ENCODE measurements around the gene AAK1. TPM values are rescaled to one million over a fixed set of nuclear protein-coding genes. Genes with fewer than 3 reads are reported as not detected.

AAK1 gene
- total RNA-seq, 2 experiments from 2014 or later, result 114 to 115 TPM

GRCh38 chr2:69646714-69647113, 3.2 kb upstream of the AAK1 start:
- ATAC-seq (no peak), DNase-seq (peak; percentile 50)
- POLR2A ChIA-PET, result interaction anchor here (0.5 to 2.9 kb wide), 10 partner anchors 10 to 929 kb away, joined by 3 to 17 read pairs (median 3); no protein-coding TSS in a partner anchor
- Mint-ChIP-seq H3K27me3 (no peaks in the 10 kb centered on the region), H3K4me3 (peak overlapping the region; percentile 85), H3K9me3 (peaks cover 6% of the 10 kb centered on the region), H3K36me3 (ENCODE audit: low read depth) (peaks cover 20% of the 10 kb centered on the region), H3K4me1 (ENCODE audit: low read depth) (peaks cover 48% of the 10 kb centered on the region), H3K27ac (peak overlapping the region; percentile 96)
- TF ChIP-seq CTCF (IDR thresholded peaks at IDR 0.05), result no peak
- CTCF ChIA-PET, result interaction anchor here (1.2 to 13.1 kb wide), 11 partner anchors 10 to 209 kb away, joined by 3 to 145 read pairs (median 4); partner anchors contain the start of gene NFU1
- intact Hi-C loops (cut with micrococcal nuclease), result loop anchor here (5.0 kb wide), 1 partner anchor 66 kb away; no protein-coding TSS in a partner anchor

GRCh38 chr2:69645921-69646320, 2.4 kb upstream of the AAK1 start:
- intact Hi-C loops (cut with micrococcal nuclease), result loop anchor here (2.0 to 5.0 kb wide), 3 partner anchors 29 to 66 kb away; no protein-coding TSS in a partner anchor
- no peak for TF ChIP-seq CTCF (IDR thresholded peaks at IDR 0.05)
- ATAC-seq (no peak), DNase-seq (peak; percentile 53)
- H3K36me3 Mint-ChIP-seq (ENCODE audit: low read depth), result peaks cover 27% of the 10 kb centered on the region
- ChIA-PET CTCF (interaction anchor here (0.7 to 13.1 kb wide), 15 partner anchors 9 to 209 kb away, joined by 3 to 145 read pairs (median 4); partner anchors contain the start of gene NFU1), POLR2A (interaction anchor here (0.6 to 2.9 kb wide), 6 partner anchors 14 to 81 kb away, joined by 3 to 17 read pairs (median 4); no protein-coding TSS in a partner anchor)
- H3K27me3 Mint-ChIP-seq, result no peaks in the 10 kb centered on the region
- H3K4me1 Mint-ChIP-seq (ENCODE audit: low read depth), result peaks cover 43% of the 10 kb centered on the region
- peak overlapping the region; percentile 96 for H3K27ac Mint-ChIP-seq
- peaks cover 6% of the 10 kb centered on the region for H3K9me3 Mint-ChIP-seq
- peak overlapping the region; percentile 85 for H3K4me3 Mint-ChIP-seq

- intact Hi-C loops (cut with micrococcal nuclease), result loop anchor here (2.0 to 5.0 kb wide), 3 partner anchors 30 to 67 kb away; no protein-coding TSS in a partner anchor
- DNase-seq (peak; percentile 37), ATAC-seq (no peak)
- peaks cover 42% of the 10 kb centered on the region for H3K4me1 Mint-ChIP-seq (ENCODE audit: low read depth)
- peaks cover 6% of the 10 kb centered on the region for H3K9me3 Mint-ChIP-seq
- peaks cover 36% of the 10 kb centered on the region for H3K36me3 Mint-ChIP-seq (ENCODE audit: low read depth)
- no peak for TF ChIP-seq CTCF (IDR thresholded peaks at IDR 0.05)
- CTCF ChIA-PET, result interaction anchor here (0.8 to 13.1 kb wide), 12 partner anchors 17 to 207 kb away, joined by 3 to 145 read pairs (median 4); partner anchors contain the start of gene NFU1
- peak overlapping the region; percentile 96 for H3K27ac Mint-ChIP-seq
- H3K4me3 Mint-ChIP-seq, result peak overlapping the region; percentile 85
- POLR2A ChIA-PET, result interaction anchor here (0.6 to 2.9 kb wide), 15 partner anchors 9 to 249 kb away, joined by 3 to 21 read pairs (median 4); partner anchors contain the start of gene SNRNP27
- no peaks in the 10 kb centered on the region for H3K27me3 Mint-ChIP-seq
Measured at GRCh38 chr2:69645031-69645431, 1.5 kb upstream of the AAK1 start.

- ChIA-PET POLR2A (interaction anchor here (0.6 to 2.9 kb wide), 22 partner anchors 9 to 249 kb away, joined by 3 to 21 read pairs (median 4); partner anchors contain the start of gene SNRNP27), CTCF (interaction anchor here (0.8 to 13.1 kb wide), 11 partner anchors 22 to 207 kb away, joined by 3 to 145 read pairs (median 4); partner anchors contain the start of gene NFU1)
- no peaks in the 10 kb centered on the region for H3K27me3 Mint-ChIP-seq
- no peak for TF ChIP-seq CTCF (IDR thresholded peaks at IDR 0.05)
- no peak for ATAC-seq
- no peak for DNase-seq
- peaks cover 45% of the 10 kb centered on the region for H3K4me1 Mint-ChIP-seq (ENCODE audit: low read depth)
- peak overlapping the region; percentile 96 for H3K27ac Mint-ChIP-seq
- intact Hi-C loops (cut with micrococcal nuclease), result loop anchor here (2.0 to 5.0 kb wide), 4 partner anchors 30 to 82 kb away; no protein-coding TSS in a partner anchor
- H3K4me3 Mint-ChIP-seq, result peak overlapping the region; percentile 85
- peaks cover 41% of the 10 kb centered on the region for H3K36me3 Mint-ChIP-seq (ENCODE audit: low read depth)
- peaks cover 6% of the 10 kb centered on the region for H3K9me3 Mint-ChIP-seq
Measured at GRCh38 chr2:69644506-69644979, 1.0 kb upstream of the AAK1 start.
